Esophagus squamous epithelium (tissue), 5 donors: ENCODE measurements around the gene COX4I1. TPM values are rescaled to one million over a fixed set of nuclear protein-coding genes. Genes with fewer than 3 reads are reported as not detected.
A peak's percentile ranks its signal among the peaks of the same experiment; 100 is the strongest.

Source experiments
- DNase-seq: peaks from one replicate; lab custom pipeline; 2025; lab: John Stamatoyannopoulos, UW
- H3K27ac ChIP-seq, 4 donors: fragments of 200-600 bp; sonication (generic); one replicate each; pipeline ENCODE4 v1.5.1; 2016 to 2019; ENCODE audit warnings: mild to moderate bottlenecking in 1 of 4
- H3K27me3 ChIP-seq, 4 donors: fragments of 200-600 bp; sonication (generic); 1 replicate in 3 of 4; 2 replicates in 1 of 4; pipeline versions ENCODE4 v1.5.1 to v1.6.0; 2017 to 2021; ENCODE audit warnings: antibody characterized with exemption in 1 of 4
- H3K36me3 ChIP-seq, 3 donors: fragments of 200-600 bp; sonication (generic); one replicate each; pipeline ENCODE4 v1.5.1; 2016 to 2019
- H3K4me1 ChIP-seq, 3 donors: fragments of 200-600 bp; sonication (generic); one replicate each; pipeline ENCODE4 v1.5.1; 2017 to 2019
- H3K4me3 ChIP-seq, 4 donors: fragments of 200-600 bp; sonication (generic); 1 replicate in 3 of 4; 2 replicates in 1 of 4; pipeline ENCODE4 v1.5.1; 2016 to 2019; ENCODE audit warnings: mild to moderate bottlenecking in 2 of 4, moderate library complexity in 1 of 4
- H3K9me3 ChIP-seq, 3 donors: fragments of 200-600 bp; sonication (generic); one replicate each; pipeline ENCODE4 v1.5.1; 2016 to 2019
- POLR2A ChIP-seq, 4 donors: fragments of 450-650 bp; IDR thresholded peaks; one replicate each; pipeline ENCODE4 v1.6.1; 2017; ENCODE audit warnings: antibody characterized with exemption in 4 of 4, mild to moderate bottlenecking in 4 of 4, moderate library complexity in 3 of 4
- WGBS, 2 donors: methylation state at CpG; one replicate each; pipeline ENCODE4 v1.1.5; 2018; 5-methylcytosine and 5-hydroxymethylcytosine counted together
- intact Hi-C: fragments of 100-400 bp; cut with DNase I; formaldehyde crosslinking; loops from one replicate; pipeline ENCODE4 v1.15.0; 2022
- total RNA-seq, 4 donors: library from RNA; depleted of rRNA; stranded (reverse); fragments of >200 nt; gene quantifications; one replicate each; pipeline ENCODE4 v1.1.0, GENCODE V29; 2016
- TF ChIP-seq, protein P1 (sequence below), 6 experiments: fragments of 450-650 bp in 4 of 6; fragments of 200-600 bp in 2 of 6; sonication (generic) in 2 of 6; IDR thresholded peaks; one replicate each; pipeline ENCODE4 v1.5.1; 2016 to 2019; ENCODE audit warnings: antibody characterized with exemption in 6 of 6, mild to moderate bottlenecking in 4 of 6, moderate library complexity in 4 of 6
- donor health status: DM: yes; HTN: yes; CAD: no.

Gene COX4I1
- total RNA-seq, 4 donors from 2014 or later = 497 to 580 (median 549) TPM

DNA sequence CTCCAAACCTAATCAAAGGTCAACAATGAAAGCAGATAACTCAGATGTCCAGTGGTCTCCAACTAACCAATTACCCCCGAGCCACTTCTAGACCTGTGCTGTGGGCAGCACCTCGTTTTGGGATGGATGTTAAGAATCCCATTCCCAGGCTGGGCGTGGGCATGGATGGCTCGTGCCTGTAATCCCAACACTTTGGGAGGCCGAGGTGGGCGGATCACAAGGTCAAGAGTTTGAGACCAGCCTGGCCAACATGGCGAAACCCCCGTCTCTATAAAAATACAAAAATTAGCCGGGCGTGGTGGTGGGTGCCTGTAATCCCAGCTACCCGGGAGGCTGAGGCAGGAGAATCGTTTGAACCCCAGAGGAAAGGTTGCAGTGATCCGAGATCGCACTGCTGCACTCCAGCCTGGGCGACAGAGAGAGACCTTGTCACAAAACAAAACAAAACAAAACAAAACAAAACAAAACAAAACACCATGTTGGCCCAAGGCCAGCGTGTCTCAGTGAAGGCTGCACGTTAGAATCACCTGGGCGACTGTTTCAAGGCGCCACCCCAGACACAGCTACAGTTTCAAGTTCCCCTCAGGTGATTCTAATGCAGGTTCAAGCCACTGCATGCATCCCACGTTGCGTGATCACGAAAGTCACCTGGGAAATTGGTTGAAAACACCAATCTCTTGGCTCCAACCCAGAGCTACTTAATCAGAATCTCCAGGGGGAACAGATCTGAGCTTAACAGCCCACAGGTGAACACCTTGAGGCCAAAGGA lies 21.3 kb downstream of the COX4I1 start:
- 46 to 66% methylated on average over 19 to 22 of the region's 22 CpGs for WGBS, 2 donors
- no peak for DNase-seq
- intact Hi-C loops = loop anchor here (5.0 to 10.0 kb wide), 3 partner anchors 164 to 704 kb away; no protein-coding TSS in a partner anchor

DNA sequence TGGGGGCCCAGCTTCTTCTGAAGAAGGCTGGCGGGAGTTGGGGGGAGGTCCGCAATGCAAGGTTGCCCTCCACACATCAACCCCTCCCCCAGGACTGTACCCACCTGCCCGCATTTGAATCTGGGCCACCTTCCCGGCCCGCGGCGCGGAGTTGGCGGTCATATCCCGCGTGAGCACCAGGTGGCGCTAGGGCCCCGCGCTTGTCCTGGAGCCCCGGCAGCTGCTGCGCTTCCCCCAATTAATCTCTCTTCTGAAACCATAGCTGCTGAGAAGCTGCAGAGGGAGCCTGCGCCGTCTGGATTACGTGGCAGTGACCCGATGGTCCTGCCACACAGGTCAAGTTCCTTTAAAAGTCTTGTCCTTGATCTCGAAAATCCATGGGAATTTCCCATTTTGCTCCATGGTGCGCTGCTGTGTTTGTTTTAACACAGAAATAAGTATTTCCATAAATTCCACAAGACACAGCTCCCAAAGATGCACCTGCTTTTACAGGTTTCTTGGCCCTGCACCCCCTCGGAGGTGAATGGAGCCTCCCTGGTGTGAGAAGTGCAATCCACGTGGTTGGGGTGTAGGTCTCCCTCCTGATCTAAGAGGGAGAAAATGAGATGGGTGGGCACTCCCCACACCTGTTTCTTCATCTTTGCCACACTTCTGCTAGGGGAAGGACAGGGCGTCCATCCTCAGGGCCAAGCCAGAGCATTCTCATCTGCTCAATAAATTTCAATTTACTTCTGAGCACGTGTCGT lies 22.1 kb downstream of the COX4I1 start:
- no peaks in the 10 kb centered on the region for H3K9me3 ChIP-seq
- peaks cover 0 to 12% (median 0%) of the 10 kb centered on the region in 3 donors for H3K4me1 ChIP-seq
- TF ChIP-seq, protein P1, sequence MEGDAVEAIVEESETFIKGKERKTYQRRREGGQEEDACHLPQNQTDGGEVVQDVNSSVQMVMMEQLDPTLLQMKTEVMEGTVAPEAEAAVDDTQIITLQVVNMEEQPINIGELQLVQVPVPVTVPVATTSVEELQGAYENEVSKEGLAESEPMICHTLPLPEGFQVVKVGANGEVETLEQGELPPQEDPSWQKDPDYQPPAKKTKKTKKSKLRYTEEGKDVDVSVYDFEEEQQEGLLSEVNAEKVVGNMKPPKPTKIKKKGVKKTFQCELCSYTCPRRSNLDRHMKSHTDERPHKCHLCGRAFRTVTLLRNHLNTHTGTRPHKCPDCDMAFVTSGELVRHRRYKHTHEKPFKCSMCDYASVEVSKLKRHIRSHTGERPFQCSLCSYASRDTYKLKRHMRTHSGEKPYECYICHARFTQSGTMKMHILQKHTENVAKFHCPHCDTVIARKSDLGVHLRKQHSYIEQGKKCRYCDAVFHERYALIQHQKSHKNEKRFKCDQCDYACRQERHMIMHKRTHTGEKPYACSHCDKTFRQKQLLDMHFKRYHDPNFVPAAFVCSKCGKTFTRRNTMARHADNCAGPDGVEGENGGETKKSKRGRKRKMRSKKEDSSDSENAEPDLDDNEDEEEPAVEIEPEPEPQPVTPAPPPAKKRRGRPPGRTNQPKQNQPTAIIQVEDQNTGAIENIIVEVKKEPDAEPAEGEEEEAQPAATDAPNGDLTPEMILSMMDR (IDR thresholded peaks at IDR 0.05) = peak; percentile 87 to 99 (median 96)
- no peak for TF ChIP-seq POLR2A (IDR thresholded peaks at IDR 0.05)
- H3K27ac ChIP-seq = no peak overlapping the region
- intact Hi-C loops = loop anchor here (5.0 to 10.0 kb wide), 3 partner anchors 163 to 703 kb away; no protein-coding TSS in a partner anchor
- H3K36me3 ChIP-seq = no peaks in the 10 kb centered on the region
- H3K4me3 ChIP-seq = no peak overlapping the region
- peaks cover 0 to 42% (median 0%) of the 10 kb centered on the region in 4 donors for H3K27me3 ChIP-seq
- WGBS, 2 donors = 10 to 35% methylated on average over 8 to 17 of the region's 27 CpGs
- DNase-seq = no peak

More for the DNA sequence above, 21.3 kb downstream of the COX4I1 start:
- Histone ChIP-seq H3K36me3 (no peaks in the 10 kb centered on the region), H3K27me3 (peaks cover 0 to 37% (median 0%) of the 10 kb centered on the region in 4 donors), H3K27ac (no peak overlapping the region), H3K4me3 (no peak overlapping the region), H3K4me1 (peaks cover 0 to 12% (median 0%) of the 10 kb centered on the region in 3 donors), H3K9me3 (no peaks in the 10 kb centered on the region)
- TF ChIP-seq, protein P1 (IDR thresholded peaks at IDR 0.05) = no peak

DNA sequence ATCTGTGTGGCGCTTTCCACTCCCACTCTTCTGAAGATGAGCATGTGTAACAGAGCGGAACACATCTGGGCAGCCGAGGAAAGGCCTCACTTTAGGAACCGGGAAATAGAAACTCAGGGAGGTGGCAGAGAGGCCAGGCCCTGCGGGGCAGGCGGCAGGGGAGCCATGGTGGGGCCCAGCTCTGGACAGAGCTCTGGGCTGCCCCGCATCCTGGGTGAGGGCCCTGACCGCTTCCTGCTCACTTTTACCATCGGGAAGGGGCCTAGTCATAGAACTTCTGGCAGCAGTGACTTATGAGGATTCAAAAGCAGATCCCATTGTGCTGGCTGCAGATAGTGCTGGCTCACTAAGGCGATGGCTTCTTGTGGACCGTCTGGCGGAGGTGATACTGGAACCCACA lies 22.6 kb downstream of the COX4I1 start:
- intact Hi-C loops = loop anchor here (5.0 to 10.0 kb wide), 3 partner anchors 163 to 703 kb away; no protein-coding TSS in a partner anchor
- no peak for DNase-seq
- peaks cover 0 to 12% (median 0%) of the 10 kb centered on the region in 3 donors for H3K4me1 ChIP-seq
- peaks cover 0 to 42% (median 0%) of the 10 kb centered on the region in 4 donors for H3K27me3 ChIP-seq
- no peaks in the 10 kb centered on the region for H3K36me3 ChIP-seq
- H3K9me3 ChIP-seq = no peaks in the 10 kb centered on the region
- whole genome bisulfite sequencing, 2 donors = 89 to 100% methylated on average over 1 to 7 of the region's 12 CpGs
- no peak overlapping the region for H3K27ac ChIP-seq
- TF ChIP-seq, protein P1 (IDR thresholded peaks at IDR 0.05) = no peak
- TF ChIP-seq POLR2A (IDR thresholded peaks at IDR 0.05) = no peak
- H3K4me3 ChIP-seq = no peak overlapping the region

DNA sequence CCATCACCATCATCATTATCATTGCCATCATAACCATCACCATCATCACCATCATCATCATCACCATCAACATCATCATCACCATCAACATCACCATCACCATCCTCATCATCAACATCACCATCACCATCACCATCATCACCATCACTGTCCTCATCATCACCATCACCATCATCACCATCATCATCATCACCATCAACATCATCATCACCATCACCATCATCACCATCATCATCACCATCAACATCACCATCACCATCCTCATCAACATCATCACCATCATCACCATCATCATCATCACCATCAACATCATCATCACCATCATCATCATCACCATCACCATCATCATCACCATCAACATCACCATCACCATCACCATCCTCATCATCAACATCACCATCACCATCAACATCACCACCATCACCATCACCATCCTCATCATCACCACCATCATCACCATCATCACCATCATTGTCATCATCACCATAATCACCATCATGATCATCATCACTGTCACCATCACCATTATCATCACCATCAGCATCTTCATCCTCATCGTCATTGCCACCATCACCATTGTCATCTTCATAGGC lies 23.9 kb downstream of the COX4I1 start:
- H3K4me1 ChIP-seq = peaks cover 0 to 12% (median 0%) of the 10 kb centered on the region in 3 donors
- H3K4me3 ChIP-seq = no peak overlapping the region
- no peaks in the 10 kb centered on the region for H3K9me3 ChIP-seq
- no peaks in the 10 kb centered on the region for H3K36me3 ChIP-seq
- H3K27me3 ChIP-seq = peaks cover 0 to 41% (median 0%) of the 10 kb centered on the region in 4 donors
- H3K27ac ChIP-seq = no peak overlapping the region
- no peak for DNase-seq
- intact Hi-C loops = loop anchor here (5.0 to 10.0 kb wide), 3 partner anchors 161 to 701 kb away; no protein-coding TSS in a partner anchor
- WGBS, 2 donors = 93 to 96% methylated on average over 1 of the region's 1 CpG
- TF ChIP-seq, protein P1 (IDR thresholded peaks at IDR 0.05) = no peak
- no peak for TF ChIP-seq POLR2A (IDR thresholded peaks at IDR 0.05)
